Measurements from ENCODE around the gene N4BP2L2.

Gene N4BP2L2

DNA sequence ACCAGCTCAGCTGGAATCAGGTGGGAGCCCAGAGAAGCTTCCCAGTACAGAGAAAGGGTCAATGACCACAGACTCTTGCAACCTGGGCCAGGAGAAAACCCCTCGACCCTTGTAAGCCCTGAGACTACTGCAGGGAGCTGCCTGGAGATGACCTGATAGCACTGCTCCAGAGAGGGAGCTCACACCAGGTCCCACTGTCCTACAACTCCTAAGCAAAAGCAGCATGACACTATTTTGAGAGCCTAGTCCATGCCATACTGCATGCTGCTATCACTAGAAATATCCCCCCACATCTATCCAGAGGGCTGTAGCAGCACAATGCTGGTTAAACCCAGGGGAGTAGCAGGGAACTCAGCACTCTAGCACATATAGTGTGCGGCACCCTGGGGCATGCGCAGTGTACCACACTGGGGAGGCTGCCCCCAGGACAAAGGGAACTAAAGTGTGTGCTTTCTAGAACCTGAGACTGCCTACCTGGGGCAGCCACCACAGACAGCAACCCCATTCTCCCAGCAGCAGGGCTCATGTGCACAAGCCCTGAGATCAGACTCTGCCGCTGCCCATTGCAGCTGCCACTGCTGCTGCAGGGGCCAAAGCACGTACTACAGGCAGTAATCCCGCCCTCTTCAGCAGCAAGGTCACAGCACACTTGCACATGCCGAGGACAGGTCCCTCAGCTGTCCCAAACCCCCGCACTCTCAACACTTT is 83.6 kb downstream of the N4BP2L2 start:
- H3K4me1 Mint-ChIP-seq, result no peaks in the 10 kb centered on the region
- H3K36me3 Mint-ChIP-seq (ENCODE audit: low read depth), result peaks cover 37% of the 10 kb centered on the region
- peaks cover 46% of the 10 kb centered on the region for H3K9me3 Mint-ChIP-seq
- no peak overlapping the region for H3K4me3 Mint-ChIP-seq
- DNase-seq, result no peak
- H3K27me3 Mint-ChIP-seq (ENCODE audit: low read depth, poor library complexity), result no peaks in the 10 kb centered on the region
- TF ChIP-seq, protein P1, sequence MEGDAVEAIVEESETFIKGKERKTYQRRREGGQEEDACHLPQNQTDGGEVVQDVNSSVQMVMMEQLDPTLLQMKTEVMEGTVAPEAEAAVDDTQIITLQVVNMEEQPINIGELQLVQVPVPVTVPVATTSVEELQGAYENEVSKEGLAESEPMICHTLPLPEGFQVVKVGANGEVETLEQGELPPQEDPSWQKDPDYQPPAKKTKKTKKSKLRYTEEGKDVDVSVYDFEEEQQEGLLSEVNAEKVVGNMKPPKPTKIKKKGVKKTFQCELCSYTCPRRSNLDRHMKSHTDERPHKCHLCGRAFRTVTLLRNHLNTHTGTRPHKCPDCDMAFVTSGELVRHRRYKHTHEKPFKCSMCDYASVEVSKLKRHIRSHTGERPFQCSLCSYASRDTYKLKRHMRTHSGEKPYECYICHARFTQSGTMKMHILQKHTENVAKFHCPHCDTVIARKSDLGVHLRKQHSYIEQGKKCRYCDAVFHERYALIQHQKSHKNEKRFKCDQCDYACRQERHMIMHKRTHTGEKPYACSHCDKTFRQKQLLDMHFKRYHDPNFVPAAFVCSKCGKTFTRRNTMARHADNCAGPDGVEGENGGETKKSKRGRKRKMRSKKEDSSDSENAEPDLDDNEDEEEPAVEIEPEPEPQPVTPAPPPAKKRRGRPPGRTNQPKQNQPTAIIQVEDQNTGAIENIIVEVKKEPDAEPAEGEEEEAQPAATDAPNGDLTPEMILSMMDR (IDR thresholded peaks at IDR 0.05), result no peak
- H3K27ac Mint-ChIP-seq, result peak overlapping the region; percentile 19

- no peaks in the 10 kb centered on the region for H3K4me1 Mint-ChIP-seq
- TF ChIP-seq, protein P1 (IDR thresholded peaks at IDR 0.05), result no peak
- H3K36me3 Mint-ChIP-seq (ENCODE audit: low read depth), result peaks cover 35% of the 10 kb centered on the region
- DNase-seq, result no peak
- H3K27me3 Mint-ChIP-seq (ENCODE audit: low read depth, poor library complexity), result no peaks in the 10 kb centered on the region
- peaks cover 41% of the 10 kb centered on the region for H3K9me3 Mint-ChIP-seq
- no peak overlapping the region for H3K4me3 Mint-ChIP-seq
- H3K27ac Mint-ChIP-seq, result no peak overlapping the region
Measured at GRCh38 chr13:32453981-32454380, 84.6 kb downstream of the N4BP2L2 start.

DNA sequence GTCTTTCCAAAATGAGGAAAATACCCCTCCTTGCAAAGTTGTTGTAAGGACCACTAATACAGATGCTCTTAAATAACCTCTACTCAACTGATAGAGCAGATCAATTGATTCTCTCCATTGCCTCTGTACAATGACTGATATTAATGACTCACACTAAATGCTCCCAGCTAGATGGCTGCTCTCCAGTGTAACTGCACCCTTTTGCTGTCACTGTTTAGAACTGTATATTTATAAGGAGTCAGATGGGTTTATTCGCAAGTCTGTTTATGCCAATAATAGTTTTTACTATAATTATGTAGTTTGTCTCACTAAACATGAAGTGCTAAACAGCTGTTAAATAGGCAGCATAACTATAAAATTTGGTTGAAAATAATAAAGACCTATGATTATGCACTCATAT is 89.6 kb downstream of the N4BP2L2 start:
- TF ChIP-seq, protein P1 (IDR thresholded peaks at IDR 0.05), result no peak
- peaks cover 18% of the 10 kb centered on the region for H3K4me1 Mint-ChIP-seq

GRCh38 chr13:32447894-32448623 is 90.5 kb downstream of the N4BP2L2 start:
- no peak overlapping the region for H3K4me3 Mint-ChIP-seq
- TF ChIP-seq, protein P1 (IDR thresholded peaks at IDR 0.05), result no peak
- DNase-seq, result no peak
- peaks cover 10% of the 10 kb centered on the region for H3K9me3 Mint-ChIP-seq
- peaks cover 8% of the 10 kb centered on the region for H3K36me3 Mint-ChIP-seq (ENCODE audit: low read depth)
- H3K27ac Mint-ChIP-seq, result no peak overlapping the region
- H3K4me1 Mint-ChIP-seq, result peaks cover 18% of the 10 kb centered on the region
- H3K27me3 Mint-ChIP-seq (ENCODE audit: low read depth, poor library complexity), result no peaks in the 10 kb centered on the region

More for the DNA sequence above, 89.6 kb downstream of the N4BP2L2 start:
- no peak for DNase-seq
- no peaks in the 10 kb centered on the region for H3K27me3 Mint-ChIP-seq (ENCODE audit: low read depth, poor library complexity)
- H3K27ac Mint-ChIP-seq, result no peak overlapping the region
- peaks cover 8% of the 10 kb centered on the region for H3K36me3 Mint-ChIP-seq (ENCODE audit: low read depth)
- H3K4me3 Mint-ChIP-seq, result no peak overlapping the region
- H3K9me3 Mint-ChIP-seq, result peaks cover 10% of the 10 kb centered on the region

DNA sequence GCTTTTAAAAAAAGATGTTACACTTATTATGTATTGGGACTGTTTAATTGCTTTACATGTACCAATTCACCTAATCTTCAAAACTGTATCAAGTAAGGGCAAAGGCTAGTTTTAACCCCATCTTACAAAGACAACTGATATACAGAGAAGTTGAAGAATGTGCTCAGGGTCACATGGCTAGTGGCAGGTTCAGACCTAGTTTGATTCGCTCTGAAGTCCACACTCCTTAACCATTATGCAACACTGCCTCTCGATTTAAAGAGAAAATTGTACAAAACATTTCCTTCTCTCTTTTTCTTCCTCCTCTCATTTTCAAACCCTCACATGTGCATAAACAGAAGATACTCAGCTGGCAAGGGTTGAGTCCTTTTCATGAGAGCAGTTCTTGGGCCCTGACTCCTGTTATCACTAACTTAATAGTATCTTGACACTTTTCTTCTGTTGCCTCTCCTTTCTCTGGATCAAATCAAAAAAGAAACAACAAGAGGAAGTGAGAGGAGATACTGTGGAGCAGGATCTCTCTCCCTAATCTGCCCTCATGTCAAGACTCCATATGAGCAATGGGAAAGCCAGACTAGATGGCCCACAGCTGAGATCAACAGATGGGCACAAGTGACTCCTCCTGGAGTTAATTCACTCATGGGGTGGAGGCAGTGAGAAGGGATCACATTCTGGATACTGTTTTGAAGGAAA is 91.7 kb downstream of the N4BP2L2 start:
- H3K9me3 Mint-ChIP-seq, result peaks cover 7% of the 10 kb centered on the region
- DNase-seq, result no peak
- no peak overlapping the region for H3K4me3 Mint-ChIP-seq
- peaks cover 18% of the 10 kb centered on the region for H3K4me1 Mint-ChIP-seq
- peaks cover 11% of the 10 kb centered on the region for H3K36me3 Mint-ChIP-seq (ENCODE audit: low read depth)
- TF ChIP-seq, protein P1 (IDR thresholded peaks at IDR 0.05), result no peak
- no peaks in the 10 kb centered on the region for H3K27me3 Mint-ChIP-seq (ENCODE audit: low read depth, poor library complexity)
- peak overlapping the region; percentile 12 for H3K27ac Mint-ChIP-seq

Measured in nephron progenitor cell (in vitro differentiated cells).